GM12865 (cell line): ENCODE data around the gene SESTD1.

Source experiments
- DNase-seq: peaks from one replicate; pipeline ENCODE4 v3.0.0; 2010; ENCODE audit warnings: low read depth
- H3K4me3 ChIP-seq: 2 replicates; pipeline ENCODE4 v1.5.1; 2011; ENCODE audit warnings: mild to moderate bottlenecking, low read depth, low read length, control low read depth
- TF ChIP-seq, protein P1 (sequence below): IDR thresholded peaks from 2 replicates; pipeline ENCODE4 v1.5.1; 2011; ENCODE audit warnings: low read length, control low read depth, low read depth, inconsistent platforms; ENCODE audit not compliant: insufficient read depth; ENCODE audit errors: missing control alignments

SESTD1 gene

DNA sequence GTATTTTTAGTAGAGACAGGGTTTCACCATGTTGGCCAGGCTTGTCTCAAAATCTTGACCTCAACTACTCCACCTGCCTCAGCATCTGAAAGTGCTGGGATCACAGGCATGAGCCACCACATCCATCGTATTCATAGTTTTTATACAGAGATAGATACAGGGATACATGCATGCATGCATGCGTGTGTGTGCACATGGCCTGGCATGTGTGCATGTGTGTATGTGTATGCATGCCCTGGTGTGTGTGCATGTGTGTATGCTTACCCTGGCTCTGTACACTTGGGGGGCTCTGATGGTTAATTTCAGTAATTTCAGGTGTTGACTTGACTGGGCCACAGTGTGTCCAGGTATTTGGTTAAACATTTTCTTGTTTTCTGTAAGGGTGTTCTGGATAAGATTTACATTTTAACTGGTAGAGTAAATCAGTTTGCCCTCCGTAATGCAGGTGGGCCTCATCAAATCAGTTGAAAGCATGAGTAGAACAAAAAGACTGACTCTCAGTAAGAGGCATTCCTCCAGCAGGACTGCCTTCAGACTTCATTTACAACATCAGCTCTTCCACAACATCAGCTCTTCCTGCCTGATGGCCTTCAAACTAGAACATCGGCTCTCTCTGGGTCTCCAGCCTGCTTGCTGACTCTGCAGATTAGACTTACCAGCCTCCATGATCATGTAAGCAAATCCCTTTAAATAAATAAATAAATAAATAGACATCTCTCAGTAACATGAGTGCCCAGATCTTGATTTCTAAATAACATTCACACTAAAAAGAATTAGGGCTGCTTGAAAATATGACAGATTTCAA is 30.8 kb downstream of the SESTD1 start:
- no peak for DNase-seq
- no peak overlapping the region for H3K4me3 ChIP-seq
- TF ChIP-seq, protein P1, sequence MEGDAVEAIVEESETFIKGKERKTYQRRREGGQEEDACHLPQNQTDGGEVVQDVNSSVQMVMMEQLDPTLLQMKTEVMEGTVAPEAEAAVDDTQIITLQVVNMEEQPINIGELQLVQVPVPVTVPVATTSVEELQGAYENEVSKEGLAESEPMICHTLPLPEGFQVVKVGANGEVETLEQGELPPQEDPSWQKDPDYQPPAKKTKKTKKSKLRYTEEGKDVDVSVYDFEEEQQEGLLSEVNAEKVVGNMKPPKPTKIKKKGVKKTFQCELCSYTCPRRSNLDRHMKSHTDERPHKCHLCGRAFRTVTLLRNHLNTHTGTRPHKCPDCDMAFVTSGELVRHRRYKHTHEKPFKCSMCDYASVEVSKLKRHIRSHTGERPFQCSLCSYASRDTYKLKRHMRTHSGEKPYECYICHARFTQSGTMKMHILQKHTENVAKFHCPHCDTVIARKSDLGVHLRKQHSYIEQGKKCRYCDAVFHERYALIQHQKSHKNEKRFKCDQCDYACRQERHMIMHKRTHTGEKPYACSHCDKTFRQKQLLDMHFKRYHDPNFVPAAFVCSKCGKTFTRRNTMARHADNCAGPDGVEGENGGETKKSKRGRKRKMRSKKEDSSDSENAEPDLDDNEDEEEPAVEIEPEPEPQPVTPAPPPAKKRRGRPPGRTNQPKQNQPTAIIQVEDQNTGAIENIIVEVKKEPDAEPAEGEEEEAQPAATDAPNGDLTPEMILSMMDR, result no peak

DNA sequence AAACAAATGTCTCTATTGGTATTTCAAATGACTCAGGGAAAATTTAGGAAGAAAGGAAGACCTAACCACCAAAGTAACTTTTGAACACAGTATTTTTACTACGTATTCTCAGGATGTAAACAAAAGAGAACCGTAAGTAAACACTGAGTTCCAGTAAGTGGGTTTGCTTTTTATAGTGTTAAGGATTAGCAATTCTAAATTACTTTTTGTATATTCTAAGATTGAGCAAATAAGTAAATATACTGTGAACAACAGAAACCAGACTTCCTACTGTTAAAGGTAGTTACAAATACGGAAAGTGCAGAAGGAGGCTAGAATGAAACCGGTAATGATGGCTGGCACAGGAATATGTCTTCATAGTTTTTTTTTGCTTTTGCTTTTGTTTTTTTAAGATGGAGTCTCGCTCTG is 31.5 kb downstream of the SESTD1 start:
- no peak overlapping the region for H3K4me3 ChIP-seq
- no peak for DNase-seq
- TF ChIP-seq, protein P1, result no peak

DNA sequence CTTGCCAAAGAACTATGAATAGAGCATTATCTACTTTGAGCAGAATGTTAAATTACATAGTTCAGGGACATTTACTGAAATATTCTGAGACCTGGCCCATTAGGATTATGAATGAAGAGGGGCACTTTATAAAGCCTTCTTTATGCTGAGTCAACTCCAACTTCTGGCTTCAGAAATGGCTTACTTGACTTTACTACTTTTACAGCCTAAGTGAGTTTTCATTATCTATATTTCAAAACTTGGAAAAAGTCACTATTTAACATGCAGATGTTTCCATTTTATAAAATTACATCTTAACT is 37.7 kb downstream of the SESTD1 start:
- no peak overlapping the region for H3K4me3 ChIP-seq
- DNase-seq, result no peak
- TF ChIP-seq, protein P1, result no peak

DNA sequence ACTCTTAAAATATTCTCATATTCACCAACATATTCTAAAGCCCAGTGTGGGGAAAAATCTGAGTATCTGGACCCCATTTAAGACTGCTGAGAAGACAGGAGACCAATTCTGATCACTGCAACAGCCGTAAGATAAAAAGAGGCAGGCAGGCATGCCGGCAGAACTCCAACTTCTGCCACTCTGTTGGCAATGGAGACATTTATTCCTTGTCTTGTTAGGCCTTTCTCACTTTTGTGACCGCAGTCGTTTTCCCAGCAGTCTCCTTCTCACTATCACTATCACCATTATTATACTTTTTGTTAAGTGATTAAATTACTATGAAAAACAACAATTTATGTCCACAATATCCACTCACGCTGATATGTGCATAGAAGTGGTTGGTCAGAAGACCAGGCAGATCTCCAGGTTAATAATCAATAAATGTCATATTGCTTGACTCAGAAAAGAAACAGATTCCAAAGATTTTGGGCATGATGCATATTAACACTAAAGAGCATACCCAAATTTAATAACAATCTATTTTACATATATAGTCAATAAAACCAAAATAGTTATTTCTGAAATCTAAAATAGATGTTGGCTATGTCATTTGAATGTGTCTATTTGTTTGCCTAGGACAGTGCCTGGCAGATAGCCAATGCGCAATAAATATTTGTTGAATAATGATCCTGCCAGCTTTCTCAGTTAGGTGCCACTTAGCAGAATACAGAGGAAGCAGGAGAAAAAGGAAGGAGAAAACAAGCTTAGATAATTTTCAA is 38.2 kb downstream of the SESTD1 start:
- TF ChIP-seq, protein P1, result no peak

DNA sequence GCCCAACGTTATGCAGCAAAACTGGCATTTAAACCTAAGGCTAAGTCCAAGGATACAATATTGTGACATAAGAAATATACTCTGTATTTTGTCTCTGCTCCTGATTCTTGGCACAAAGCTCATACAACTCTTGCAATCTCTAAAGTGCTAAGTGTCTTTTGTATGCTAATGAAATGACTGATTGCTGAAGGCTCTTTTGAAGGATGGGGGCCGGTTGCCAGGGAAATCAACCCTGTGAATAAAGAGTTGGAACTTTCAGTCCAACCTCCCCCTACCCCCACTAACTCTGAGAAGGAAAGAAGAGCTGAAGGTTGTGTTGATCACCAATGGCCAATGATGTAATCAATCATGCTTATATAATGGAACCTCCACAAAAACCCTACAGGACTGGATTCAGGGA is 40.3 kb downstream of the SESTD1 start:
- TF ChIP-seq, protein P1, result no peak
- DNase-seq, result no peak

More for the DNA sequence above, 38.2 kb downstream of the SESTD1 start:
- DNase-seq, result no peak
- no peak overlapping the region for H3K4me3 ChIP-seq

DNA sequence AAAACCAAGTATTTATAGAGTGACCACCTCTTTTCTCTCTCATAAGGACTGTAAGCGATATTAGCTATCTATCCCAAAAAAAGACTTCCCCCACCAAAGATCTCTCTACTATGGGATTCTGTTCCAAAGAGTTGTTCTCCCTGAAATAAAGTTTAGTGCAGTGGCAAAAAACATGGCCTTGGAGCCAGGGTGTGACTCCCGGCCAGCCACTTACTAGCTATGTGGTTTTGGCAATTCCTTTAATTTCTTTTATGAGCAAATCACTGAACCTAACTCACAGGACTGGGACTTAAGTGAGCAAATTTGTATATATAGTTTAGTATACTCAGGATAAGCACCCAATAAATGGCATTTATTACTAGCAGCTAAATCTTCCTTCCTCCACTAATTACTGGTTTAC is 42.6 kb downstream of the SESTD1 start:
- TF ChIP-seq, protein P1, result no peak
- DNase-seq, result no peak
- H3K4me3 ChIP-seq, result no peak overlapping the region

More for the DNA sequence above, 40.3 kb downstream of the SESTD1 start:
- H3K4me3 ChIP-seq, result no peak overlapping the region
